Measurements from ENCODE around the gene CYB5R2. TPM values are rescaled to one million over a fixed set of nuclear protein-coding genes. Genes with fewer than 3 reads are reported as not detected.

The CYB5R2 gene
- total RNA-seq, 4 donors from 2014 or later: 1.00 to 3.9 (median 3.1) TPM

- in situ Hi-C loops (cut with MboI; ENCODE audit: low sequenced_read_pairs in 4 of 4): no loop called here
- H3K4me1 ChIP-seq: peaks cover 0 to 7% of the 10 kb centered on the region in 2 donors
- intact Hi-C loops (cut with DNase I; ENCODE audit: low total_unique reads): no loop called here
- H3K27ac ChIP-seq: no peak overlapping the region
- ATAC-seq: no peak
- H3K36me3 ChIP-seq: peaks cover 0 to 79% of the 10 kb centered on the region in 2 donors
- TF ChIP-seq CTCF (IDR thresholded peaks at IDR 0.05 in 4 of 5, conservative IDR thresholded peaks at IDR 0.05 in 1 of 5): no peak
- TF ChIP-seq POLR2A (IDR thresholded peaks at IDR 0.05): no peak
- no peaks in the 10 kb centered on the region for H3K9me3 ChIP-seq
- no peak overlapping the region for H3K4me3 ChIP-seq
- DNase-seq: no peak
- no peaks in the 10 kb centered on the region for H3K27me3 ChIP-seq
Measured at GRCh38 chr11:7636350-7636749, 37.0 kb downstream of the CYB5R2 start.

GRCh38 chr11:7635708-7636107 lies 37.6 kb downstream of the CYB5R2 start:
- ATAC-seq: no peak
- in situ Hi-C loops (cut with MboI; ENCODE audit: low sequenced_read_pairs in 4 of 4): no loop called here
- intact Hi-C loops (cut with DNase I; ENCODE audit: low total_unique reads): no loop called here
- no peaks in the 10 kb centered on the region for H3K27me3 ChIP-seq
- H3K4me3 ChIP-seq: no peak overlapping the region
- peaks cover 0 to 79% of the 10 kb centered on the region in 2 donors for H3K36me3 ChIP-seq
- H3K4me1 ChIP-seq: peaks cover 0 to 7% of the 10 kb centered on the region in 2 donors
- H3K27ac ChIP-seq: no peak overlapping the region
- TF ChIP-seq CTCF (IDR thresholded peaks at IDR 0.05 in 4 of 5, conservative IDR thresholded peaks at IDR 0.05 in 1 of 5) (no peak), POLR2A (IDR thresholded peaks at IDR 0.05) (no peak)
- H3K9me3 ChIP-seq: no peaks in the 10 kb centered on the region
- no peak for DNase-seq

- Histone ChIP-seq H3K4me1 (peaks cover 2 to 7% of the 10 kb centered on the region in 2 donors), H3K9me3 (no peaks in the 10 kb centered on the region), H3K4me3 (no peak overlapping the region), H3K36me3 (peaks cover 0 to 79% of the 10 kb centered on the region in 2 donors), H3K27ac (no peak overlapping the region), H3K27me3 (no peaks in the 10 kb centered on the region)
- TF ChIP-seq CTCF (IDR thresholded peaks at IDR 0.05 in 4 of 5, conservative IDR thresholded peaks at IDR 0.05 in 1 of 5) (no peak), POLR2A (IDR thresholded peaks at IDR 0.05) (no peak)
- in situ Hi-C loops (cut with MboI; ENCODE audit: low sequenced_read_pairs in 4 of 4): no loop called here
- intact Hi-C loops (cut with DNase I; ENCODE audit: low total_unique reads): no loop called here
- DNase-seq: no peak
- ATAC-seq: no peak
Measured at GRCh38 chr11:7635137-7635536, 38.2 kb downstream of the CYB5R2 start.

GRCh38 chr11:7632211-7632610 lies 41.1 kb downstream of the CYB5R2 start:
- Histone ChIP-seq H3K27me3 (no peaks in the 10 kb centered on the region), H3K36me3 (peaks cover 0 to 65% of the 10 kb centered on the region in 2 donors), H3K4me3 (no peak overlapping the region), H3K9me3 (no peaks in the 10 kb centered on the region), H3K4me1 (peaks cover 16 to 22% of the 10 kb centered on the region in 2 donors), H3K27ac (no peak overlapping the region)
- TF ChIP-seq CTCF (IDR thresholded peaks at IDR 0.05 in 4 of 5, conservative IDR thresholded peaks at IDR 0.05 in 1 of 5) (no peak), POLR2A (IDR thresholded peaks at IDR 0.05) (no peak)
- intact Hi-C loops (cut with DNase I; ENCODE audit: low total_unique reads) (no loop called here), in situ Hi-C loops (cut with MboI; ENCODE audit: low sequenced_read_pairs in 4 of 4) (no loop called here)
- ATAC-seq: no peak
- no peak for DNase-seq

GRCh38 chr11:7630002-7630401 lies 43.3 kb downstream of the CYB5R2 start:
- TF ChIP-seq CTCF (IDR thresholded peaks at IDR 0.05 in 4 of 5, conservative IDR thresholded peaks at IDR 0.05 in 1 of 5) (no peak), POLR2A (IDR thresholded peaks at IDR 0.05) (no peak)
- DNase-seq (no peak), ATAC-seq (peak in 1 of 2 donors; percentile 9)
- Histone ChIP-seq H3K36me3 (peaks cover 0 to 55% of the 10 kb centered on the region in 2 donors), H3K4me3 (no peak overlapping the region), H3K4me1 (peaks cover 16 to 22% of the 10 kb centered on the region in 2 donors), H3K27ac (peak overlapping the region in 3 of 4 donors; percentile 11 to 59 (median 51)), H3K27me3 (no peaks in the 10 kb centered on the region), H3K9me3 (no peaks in the 10 kb centered on the region)
- intact Hi-C loops (cut with DNase I; ENCODE audit: low total_unique reads) (no loop called here), in situ Hi-C loops (cut with MboI; ENCODE audit: low sequenced_read_pairs in 4 of 4) (no loop called here)
